ENCODE data around the gene SLC29A3. TPM values are rescaled to one million over a fixed set of nuclear protein-coding genes. Genes with fewer than 3 reads are reported as not detected.
A peak's percentile ranks its signal among the peaks of the same experiment; 100 is the strongest.

SLC29A3 gene
- total and polyA plus RNA-seq, 2 of the 8 experiments (the other 6 are each of a cell fraction or from before 2014, with no cell fraction given), result 14.0 to 24.6 TPM

GRCh38 chr10:71396084-71396710 lies 77.1 kb downstream of the SLC29A3 start:
- DNase-seq (ENCODE audit: low read depth in 1 of 2, low spot score in 2 of 2), result peak; percentile 60 to 79
- H3K9me3 ChIP-seq (ENCODE audit: insufficient read depth in 2 of 2, low read depth in 1 of 2, low read length in 1 of 2), result no peaks in the 10 kb centered on the region
- no peak overlapping the region for H2BK20ac ChIP-seq (ENCODE audit: low read length)
- no peak overlapping the region for H3K4ac ChIP-seq (replicated peaks; ENCODE audit: insufficient read length, low read depth, low read length)
- H2BK15ac ChIP-seq (ENCODE audit: low read length), result peak overlapping the region; percentile 12; the same call in 1 of the 2 replicates
- no peak overlapping the region for H3K27ac ChIP-seq (ENCODE audit: low read depth, low read length)
- H3K18ac ChIP-seq (ENCODE audit: extremely low read depth, low read length), result no peak overlapping the region; the same call in 1 of the 2 replicates
- H4K91ac ChIP-seq (replicated peaks; ENCODE audit: insufficient read length, low read length), result no peak overlapping the region
- no peaks in the 10 kb centered on the region for H3K79me1 ChIP-seq (ENCODE audit: low read depth, low read length)
- WGBS, 2 experiments (ENCODE audit: extremely low coverage in 1 of 2, insufficient coverage in 1 of 2, insufficient read length in 1 of 2, insufficient replicate concordance in 2 of 2, low coverage in 1 of 2, low lambda C conversion rate in 2 of 2, missing lambda C conversion rate in 1 of 2), result 4% methylated on average over 37 of the region's 46 CpGs; no CpG with 5 or more reads in 1 of the 2 experiments
- FAIRE-seq, result no peak
- H3K23me2 ChIP-seq (ENCODE audit: low read depth, low read length), result peaks cover 14% of the 10 kb centered on the region; the same call in 1 of the 2 replicates
- peak overlapping the region; percentile 63 to 76 for H3K4me2 ChIP-seq (ENCODE audit: insufficient read depth in 1 of 2, low read depth in 2 of 2, low read length in 2 of 2)
- no peak overlapping the region for H2BK120ac ChIP-seq (replicated peaks; ENCODE audit: low read depth, low read length)
- POLR2A ChIA-PET (ENCODE audit: partially characterized antibody), result interaction anchor here (0.9 to 1.3 kb wide), 4 partner anchors 12 to 361 kb away, joined by 3 read pairs; no protein-coding TSS in a partner anchor
- H3K14ac ChIP-seq (ENCODE audit: insufficient read length), result no peak overlapping the region
- H3K23ac ChIP-seq (ENCODE audit: insufficient read length), result no peak overlapping the region
- H3K79me2 ChIP-seq (ENCODE audit: control insufficient read depth in 1 of 2, insufficient read depth in 2 of 2, low read length in 2 of 2), result no peaks in the 10 kb centered on the region
- CTCF ChIA-PET (ENCODE audit: partially characterized antibody), result interaction anchor here (0.5 to 7.6 kb wide), 72 partner anchors 8 to 371 kb away, joined by 3 to 74 read pairs (median 5); partner anchors contain the start of gene SLC29A3
- no peak overlapping the region for H2BK12ac ChIP-seq (ENCODE audit: low read depth, low read length)
- H3K36me3 ChIP-seq (ENCODE audit: control insufficient read depth in 2 of 4, insufficient read depth in 4 of 4, low read length in 3 of 4), result no peaks in the 10 kb centered on the region
- H4K8ac ChIP-seq (ENCODE audit: extremely low read depth, insufficient read depth, low read length), result peak overlapping the region; percentile 88; the same call in 1 of the 2 replicates
- no peak overlapping the region for H2AK5ac ChIP-seq (ENCODE audit: low read depth, low read length)
- H3K27me3 ChIP-seq (replicated peaks in 1 of 4; ENCODE audit: control insufficient read depth in 3 of 4, extremely low read depth in 1 of 4, insufficient read depth in 3 of 4, low read length in 3 of 4), result peaks cover 15 to 50% (median 40%) of the 10 kb centered on the region in 4 experiments
- H4K20me1 ChIP-seq (replicated peaks in 1 of 2; ENCODE audit: control insufficient read depth in 1 of 2, insufficient read depth in 2 of 2, low read length in 2 of 2), result peaks cover 0 to 15% of the 10 kb centered on the region in 2 experiments
- peak overlapping the region in 2 of 4 experiments; percentile 48 to 60; a peak in 3 of 7 replicates for H3K9ac ChIP-seq (replicated peaks in 1 of 4; ENCODE audit: extremely low read depth in 1 of 4, low read depth in 3 of 4, low read length in 3 of 4)
- peak overlapping the region; percentile 51 for H4K5ac ChIP-seq (ENCODE audit: insufficient read length, low read depth, low read length)
- 0 out of 2 replicates have a peak overlapping the region, but pooled peaks have one; percentile 35 for H2AFZ ChIP-seq (ENCODE audit: low read length)
- H3K4me1 ChIP-seq (replicated peaks in 1 of 4; ENCODE audit: control insufficient read depth in 3 of 4, insufficient read depth in 4 of 4, low read length in 3 of 4), result peaks cover 0 to 18% (median 10%) of the 10 kb centered on the region in 4 experiments; a peak in 6 of 7 replicates
- H3K56ac ChIP-seq (replicated peaks; ENCODE audit: insufficient read length, low read depth, low read length), result no peak overlapping the region
- H2BK5ac ChIP-seq (ENCODE audit: low read depth, low read length), result peak overlapping the region; percentile 24; the same call in 1 of the 2 replicates
- H3K4me3 ChIP-seq (ENCODE audit: extremely low read depth in 1 of 4, insufficient read depth in 2 of 4, low read depth in 3 of 4, low read length in 4 of 4), result peak overlapping the region; percentile 54 to 86 (median 62)
- TF ChIP-seq CREB1 (IDR thresholded peaks at IDR 0.05) (no peak), SIX5 (IDR thresholded peaks at IDR 0.05; ENCODE audit: low read depth, low read length) (no peak), JUN (IDR thresholded peaks at IDR 0.05; ENCODE audit: low read depth, low read length) (no peak), POLR2A (IDR thresholded peaks at IDR 0.05; ENCODE audit: control extremely low read depth in 1 of 2, low read depth in 2 of 2, low read length in 2 of 2) (no peak), PHF8 (conservative IDR thresholded peaks at IDR 0.05; ENCODE audit: low read depth, low read length) (no peak; the same call in 1 of the 2 replicates), GABPA (IDR thresholded peaks at IDR 0.05; ENCODE audit: borderline replicate concordance, insufficient read depth, low read length) (peak; percentile 83), RFX5 (IDR thresholded peaks at IDR 0.05; ENCODE audit: borderline replicate concordance, low read depth, low read length) (no peak), NRF1 (IDR thresholded peaks at IDR 0.05; ENCODE audit: low read depth, low read length) (no peak), E2F6 (IDR thresholded peaks at IDR 0.05) (no peak), TBP (IDR thresholded peaks at IDR 0.05; ENCODE audit: low read depth, low read length) (peak; percentile 70; the same call in 1 of the 2 replicates), YY1 (IDR thresholded peaks at IDR 0.05; ENCODE audit: low read depth, low read length) (no peak), CHD1 (IDR thresholded peaks at IDR 0.05; ENCODE audit: low read depth, low read length) (no peak), BCL11A (IDR thresholded peaks at IDR 0.05; ENCODE audit: low read depth in 2 of 2, low read length in 2 of 2) (no peak)

All from H1 (cell line).